Erythroblast (primary cell): ENCODE measurements around the gene KAZN.

Experiments used
- GATA1 ChIP-seq: IDR thresholded peaks from 2 replicates; pipeline ENCODE4 v1.6.1; 2011; ENCODE audit warnings: low read depth, mild to moderate bottlenecking, control low read depth, low read length, moderate library complexity
- POLR2A ChIP-seq: IDR thresholded peaks from 2 replicates; pipeline ENCODE4 v1.6.1; 2011; ENCODE audit warnings: mild to moderate bottlenecking, low read length

DNA sequence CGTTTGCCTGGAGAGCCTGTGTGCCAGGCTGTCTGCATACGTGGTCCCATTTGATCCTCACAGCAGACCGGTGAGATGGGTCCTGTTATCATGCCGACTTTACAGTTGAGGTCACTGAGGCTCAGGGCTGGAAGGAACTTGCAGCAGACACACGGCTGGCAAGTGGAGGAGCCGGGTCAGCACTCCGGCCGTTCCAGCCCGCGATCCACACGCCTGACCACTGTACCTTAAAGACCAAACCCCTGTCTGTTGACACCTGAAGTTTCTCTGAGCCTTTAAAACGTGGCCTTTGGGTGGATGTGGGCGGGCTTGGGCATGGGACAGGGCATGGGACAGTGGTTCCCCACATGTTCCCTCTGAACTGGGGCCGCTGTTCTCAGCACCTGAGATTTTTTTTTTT is 383.5 kb downstream of the KAZN start:
- TF ChIP-seq POLR2A, result no peak
- no peak for TF ChIP-seq GATA1
